ENCODE measurements around the gene TUB. TPM values are rescaled to one million over a fixed set of nuclear protein-coding genes. Genes with fewer than 3 reads are reported as not detected.

TUB gene
- polyA plus RNA-seq, 3 donors = not detected

DNA sequence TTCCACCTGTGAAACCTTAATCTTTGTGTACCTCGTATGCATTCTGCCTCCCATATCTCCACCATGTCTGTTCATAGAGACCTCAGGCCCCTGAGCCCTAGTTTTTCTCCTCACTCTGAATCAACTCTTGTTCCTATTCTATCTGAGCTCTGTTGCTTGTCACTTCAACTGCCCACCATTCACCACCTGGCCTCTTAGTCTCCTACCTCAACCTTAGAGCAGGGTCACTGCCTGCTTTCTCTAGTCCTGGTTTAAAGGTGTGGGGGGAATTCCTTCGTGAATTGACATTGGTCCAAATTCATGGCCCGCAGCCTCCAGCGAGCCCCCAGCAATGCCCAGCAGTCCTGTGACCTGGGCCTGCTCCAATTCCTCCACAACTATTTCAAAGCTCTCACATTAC lies 39.4 kb upstream of the TUB start:
- no peaks in the 10 kb centered on the region for H3K36me3 Mint-ChIP-seq
- WGBS (ENCODE audit: insufficient coverage) = 80% methylated on average over 1 of the region's 4 CpGs

DNA sequence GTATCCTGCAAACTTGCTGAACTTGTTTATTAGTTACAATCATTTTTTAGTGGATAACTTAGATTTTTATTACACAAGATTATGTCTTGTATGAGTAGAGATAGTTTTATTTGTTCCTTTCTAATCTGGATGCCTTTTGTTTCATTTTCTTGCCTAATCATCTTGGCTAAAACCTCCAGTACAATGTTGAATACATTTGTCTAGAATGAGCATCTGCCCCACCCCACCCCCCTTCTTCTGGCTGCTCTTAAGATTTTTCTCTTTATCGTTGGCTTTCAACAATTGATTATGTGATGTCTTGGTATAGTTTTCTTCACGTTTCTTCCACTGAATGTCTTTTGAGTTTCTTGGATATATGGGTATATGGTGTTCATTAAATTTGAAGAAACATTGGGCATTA lies 37.3 kb upstream of the TUB start:
- no peak overlapping the region for H3K27ac Mint-ChIP-seq

More for the DNA sequence above, 39.4 kb upstream of the TUB start:
- no peak for DNase-seq
- TF ChIP-seq CTCF (IDR thresholded peaks at IDR 0.05) = no peak
- Mint-ChIP-seq H3K27ac (no peak overlapping the region), H3K4me3 (no peak overlapping the region), H3K9me3 (no peaks in the 10 kb centered on the region), H3K4me1 (no peaks in the 10 kb centered on the region), H3K27me3 (ENCODE audit: low read depth in 3 of 3) (peaks cover 13 to 14% (median 14%) of the 10 kb centered on the region in 3 donors)
- no peaks in the 10 kb centered on the region for H3K79me2 ChIP-seq (ENCODE audit: insufficient read depth, low read length)
- intact Hi-C loops (cut with micrococcal nuclease) = no loop called here
- H3K4me2 ChIP-seq (replicated peaks; ENCODE audit: extremely low read depth, low read length, poor library complexity, severe bottlenecking) = no peak overlapping the region
- peaks cover 0 to 9% of the 10 kb centered on the region in 2 donors for H3K27me3 ChIP-seq (ENCODE audit: control insufficient read depth in 2 of 2, insufficient read depth in 2 of 2, low read length in 2 of 2)
- no peaks in the 10 kb centered on the region for H4K20me1 ChIP-seq (ENCODE audit: insufficient read depth, low read length)
- H3K9me3 ChIP-seq (replicated peaks in 1 of 2; ENCODE audit: control insufficient read depth in 1 of 2, insufficient read depth in 1 of 2, low read length in 2 of 2) = no peaks in the 10 kb centered on the region
- no peak overlapping the region for H3K9ac ChIP-seq (ENCODE audit: insufficient read depth, low read length, poor library complexity, severe bottlenecking)
- no peaks in the 10 kb centered on the region for H3K4me1 ChIP-seq (ENCODE audit: control insufficient read depth in 1 of 2, insufficient read depth in 2 of 2, low read length in 2 of 2)
- H3K27ac ChIP-seq (ENCODE audit: low read depth in 1 of 2, low read length in 2 of 2) = no peak overlapping the region
- H3K36me3 ChIP-seq (replicated peaks in 1 of 2; ENCODE audit: control insufficient read depth in 1 of 2, insufficient read depth in 2 of 2, low read length in 2 of 2) = no peaks in the 10 kb centered on the region
- no peak overlapping the region for H3K4me3 ChIP-seq (replicated peaks in 1 of 3; ENCODE audit: low read depth in 2 of 3, low read length in 3 of 3)
- H2AFZ ChIP-seq (ENCODE audit: insufficient read depth, low read depth, low read length, poor library complexity, severe bottlenecking) = no peak overlapping the region

More for the DNA sequence above, 37.3 kb upstream of the TUB start:
- no peak overlapping the region for H3K4me2 ChIP-seq (replicated peaks; ENCODE audit: extremely low read depth, low read length, poor library complexity, severe bottlenecking)
- no peaks in the 10 kb centered on the region for H3K79me2 ChIP-seq (ENCODE audit: insufficient read depth, low read length)
- H3K27ac ChIP-seq (ENCODE audit: low read depth in 1 of 2, low read length in 2 of 2) = no peak overlapping the region
- H3K9me3 ChIP-seq (replicated peaks in 1 of 2; ENCODE audit: control insufficient read depth in 1 of 2, insufficient read depth in 1 of 2, low read length in 2 of 2) = no peaks in the 10 kb centered on the region
- Mint-ChIP-seq H3K4me3 (no peak overlapping the region), H3K9me3 (no peaks in the 10 kb centered on the region), H3K27me3 (ENCODE audit: low read depth in 3 of 3) (peaks cover 13 to 18% (median 18%) of the 10 kb centered on the region in 3 donors), H3K36me3 (no peaks in the 10 kb centered on the region), H3K4me1 (no peaks in the 10 kb centered on the region)
- no peaks in the 10 kb centered on the region for H4K20me1 ChIP-seq (ENCODE audit: insufficient read depth, low read length)
- H3K4me3 ChIP-seq (replicated peaks in 1 of 3; ENCODE audit: low read depth in 2 of 3, low read length in 3 of 3) = no peak overlapping the region
- intact Hi-C loops (cut with micrococcal nuclease) = no loop called here
- H3K36me3 ChIP-seq (replicated peaks in 1 of 2; ENCODE audit: control insufficient read depth in 1 of 2, insufficient read depth in 2 of 2, low read length in 2 of 2) = no peaks in the 10 kb centered on the region
- H3K9ac ChIP-seq (ENCODE audit: insufficient read depth, low read length, poor library complexity, severe bottlenecking) = no peak overlapping the region
- TF ChIP-seq CTCF (IDR thresholded peaks at IDR 0.05) = no peak
- WGBS (ENCODE audit: insufficient coverage) = no CpG with 5 or more reads among the region's 2 CpGs
- no peaks in the 10 kb centered on the region for H3K4me1 ChIP-seq (ENCODE audit: control insufficient read depth in 1 of 2, insufficient read depth in 2 of 2, low read length in 2 of 2)
- H3K27me3 ChIP-seq (ENCODE audit: control insufficient read depth in 2 of 2, insufficient read depth in 2 of 2, low read length in 2 of 2) = peaks cover 0 to 9% of the 10 kb centered on the region in 2 donors
- no peak for DNase-seq
- H2AFZ ChIP-seq (ENCODE audit: insufficient read depth, low read depth, low read length, poor library complexity, severe bottlenecking) = no peak overlapping the region

All from CD14-positive monocyte (primary cell).